ENCODE data around the gene PAPOLA.

Gene PAPOLA

DNA sequence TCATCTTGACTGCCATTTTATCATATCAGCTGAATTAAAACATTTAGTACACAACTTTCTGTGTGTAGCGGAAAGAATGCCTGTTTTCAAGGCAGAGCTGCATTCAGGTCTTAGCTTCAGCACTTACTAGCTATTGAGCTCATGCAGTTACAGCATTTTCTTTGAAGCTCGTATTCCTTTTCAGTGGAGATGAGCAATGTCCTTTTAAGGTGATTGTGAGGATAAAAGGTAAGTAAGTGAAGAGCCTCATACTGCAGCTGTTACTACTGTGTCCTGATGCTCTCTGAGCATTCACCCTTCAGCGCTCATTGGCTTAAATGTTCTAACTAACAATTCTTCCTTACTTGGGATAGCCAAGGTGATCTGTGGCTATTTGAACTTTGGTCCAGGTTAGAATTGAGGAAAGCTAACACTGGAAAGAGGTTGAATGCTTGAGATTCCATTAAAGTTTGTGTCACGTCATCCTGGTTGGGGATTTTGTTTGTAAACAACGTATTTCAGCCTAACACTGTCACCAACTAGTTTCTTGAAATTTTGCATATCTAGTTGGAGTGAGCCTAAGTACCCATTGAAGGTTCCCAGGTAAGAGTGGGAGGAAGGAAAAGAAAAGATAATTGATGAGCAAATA is 71.4 kb downstream of the PAPOLA start:
- Histone ChIP-seq H3K9ac (ENCODE audit: low read depth, low read length) (no peak overlapping the region), H3K9me3 (ENCODE audit: control insufficient read depth, insufficient read depth, low read length) (no peaks in the 10 kb centered on the region), H3K4me1 (ENCODE audit: control insufficient read depth, insufficient read depth, low read length) (peaks cover 15% of the 10 kb centered on the region), H3K4me3 (ENCODE audit: low read depth, low read length) (no peak overlapping the region), H3K27me3 (ENCODE audit: control insufficient read depth, insufficient read depth, low read length) (no peaks in the 10 kb centered on the region), H3K36me3 (ENCODE audit: control insufficient read depth, insufficient read depth, low read length) (no peaks in the 10 kb centered on the region)

DNA sequence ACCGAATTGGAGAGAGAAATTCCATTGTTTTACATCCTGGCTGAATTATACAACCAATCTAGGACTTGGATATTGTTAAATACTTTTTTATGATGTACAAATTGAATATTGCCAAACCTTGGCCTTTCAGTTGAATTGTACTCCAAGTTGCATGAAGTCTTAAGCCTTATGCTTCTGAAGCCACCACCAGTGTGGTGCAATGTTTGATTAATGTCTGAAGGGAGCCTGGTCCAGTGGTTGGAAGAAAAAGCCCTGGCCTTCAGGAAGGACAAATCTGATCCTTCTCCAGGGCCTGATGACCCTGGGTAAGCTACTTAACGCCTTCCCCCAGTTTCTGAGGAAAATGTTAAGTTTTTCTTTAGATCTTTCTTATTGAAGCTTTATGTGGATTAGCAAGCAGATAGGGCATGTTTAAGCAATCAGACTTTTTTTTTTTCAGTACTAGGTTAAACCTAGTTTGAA is 72.0 kb downstream of the PAPOLA start:
- no peaks in the 10 kb centered on the region for H3K9me3 ChIP-seq (ENCODE audit: control insufficient read depth, insufficient read depth, low read length)
- H3K4me3 ChIP-seq (ENCODE audit: low read depth, low read length) = no peak overlapping the region
- no peaks in the 10 kb centered on the region for H3K27me3 ChIP-seq (ENCODE audit: control insufficient read depth, insufficient read depth, low read length)
- no peak overlapping the region for H3K9ac ChIP-seq (ENCODE audit: low read depth, low read length)
- peaks cover 15% of the 10 kb centered on the region for H3K4me1 ChIP-seq (ENCODE audit: control insufficient read depth, insufficient read depth, low read length)
- no peaks in the 10 kb centered on the region for H3K36me3 ChIP-seq (ENCODE audit: control insufficient read depth, insufficient read depth, low read length)

DNA sequence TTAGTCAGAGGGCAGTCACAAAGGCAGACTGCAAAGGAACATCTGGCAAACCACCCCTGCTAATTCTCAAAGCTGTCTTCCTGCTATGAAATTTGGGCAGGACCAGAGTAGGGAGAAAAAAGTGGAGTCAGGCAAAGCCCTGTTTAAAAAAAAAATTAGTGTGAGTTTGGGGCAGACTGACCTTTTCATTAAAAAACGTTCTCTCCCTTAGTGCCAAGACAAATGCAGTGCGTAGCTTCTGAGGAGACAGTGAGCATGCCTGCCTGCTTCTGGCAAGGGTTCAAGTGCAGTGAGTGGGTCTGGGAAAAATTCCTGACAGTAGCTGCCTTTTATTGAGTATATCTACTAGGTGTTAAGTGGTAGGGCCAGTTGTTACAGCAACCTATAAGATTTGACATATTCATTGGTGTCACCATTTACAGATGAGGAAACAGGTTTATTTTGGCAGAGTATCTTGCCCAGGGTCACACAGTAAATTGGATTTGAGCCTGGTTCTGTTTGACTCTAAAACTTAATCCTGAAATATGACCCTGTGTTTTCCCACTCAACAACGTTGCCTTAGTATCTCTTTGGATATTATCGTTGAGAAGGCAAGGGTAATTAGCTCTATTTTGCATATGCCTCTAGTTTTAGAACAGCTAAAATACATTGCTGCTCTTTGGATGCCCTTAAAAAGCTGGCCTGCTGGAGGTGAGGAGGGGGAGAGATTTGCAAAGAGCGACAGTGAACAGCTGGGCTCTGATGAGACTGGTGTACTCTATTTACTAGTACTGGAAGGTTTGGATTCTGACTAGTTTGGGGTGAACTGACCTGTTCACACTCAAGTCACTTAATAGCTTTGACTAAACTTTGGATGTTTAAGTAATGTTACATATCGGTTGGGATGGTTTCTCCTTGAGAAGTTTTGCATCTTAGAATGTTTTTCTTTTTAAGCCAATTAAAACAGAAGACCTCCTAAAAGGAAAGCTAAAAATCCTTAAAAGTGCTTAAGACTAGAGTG is 72.8 kb downstream of the PAPOLA start:
- H3K9ac ChIP-seq (ENCODE audit: low read depth, low read length) = no peak overlapping the region
- H3K36me3 ChIP-seq (ENCODE audit: control insufficient read depth, insufficient read depth, low read length) = no peaks in the 10 kb centered on the region
- no peaks in the 10 kb centered on the region for H3K27me3 ChIP-seq (ENCODE audit: control insufficient read depth, insufficient read depth, low read length)
- no peak overlapping the region for H3K4me3 ChIP-seq (ENCODE audit: low read depth, low read length)
- no peaks in the 10 kb centered on the region for H3K9me3 ChIP-seq (ENCODE audit: control insufficient read depth, insufficient read depth, low read length)
- H3K4me1 ChIP-seq (ENCODE audit: control insufficient read depth, insufficient read depth, low read length) = peaks cover 15% of the 10 kb centered on the region

DNA sequence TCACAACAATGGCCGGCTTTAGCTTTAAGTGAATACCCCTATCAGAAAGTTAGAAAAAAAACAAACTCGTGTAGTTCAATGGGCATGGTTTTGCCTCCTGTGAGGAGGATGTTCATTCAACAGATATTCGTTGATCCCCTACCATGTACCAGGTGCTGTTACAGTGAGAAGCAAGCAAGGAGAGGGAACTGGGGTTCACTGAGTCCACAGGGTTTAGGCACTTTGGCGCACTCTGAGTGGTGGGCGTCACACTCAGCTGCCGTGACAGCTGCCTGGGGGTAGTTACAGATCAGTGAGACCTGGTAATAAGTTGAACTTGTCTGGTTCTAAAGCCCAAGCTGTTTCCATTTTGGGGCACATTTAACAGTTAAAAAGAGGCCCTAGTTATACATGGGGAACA is 74.2 kb downstream of the PAPOLA start:
- no peak overlapping the region for H3K9ac ChIP-seq (ENCODE audit: low read depth, low read length)
- no peaks in the 10 kb centered on the region for H3K36me3 ChIP-seq (ENCODE audit: control insufficient read depth, insufficient read depth, low read length)
- no peaks in the 10 kb centered on the region for H3K9me3 ChIP-seq (ENCODE audit: control insufficient read depth, insufficient read depth, low read length)
- peaks cover 13% of the 10 kb centered on the region for H3K4me1 ChIP-seq (ENCODE audit: control insufficient read depth, insufficient read depth, low read length)
- H3K27me3 ChIP-seq (ENCODE audit: control insufficient read depth, insufficient read depth, low read length) = no peaks in the 10 kb centered on the region
- no peak overlapping the region for H3K4me3 ChIP-seq (ENCODE audit: low read depth, low read length)

DNA sequence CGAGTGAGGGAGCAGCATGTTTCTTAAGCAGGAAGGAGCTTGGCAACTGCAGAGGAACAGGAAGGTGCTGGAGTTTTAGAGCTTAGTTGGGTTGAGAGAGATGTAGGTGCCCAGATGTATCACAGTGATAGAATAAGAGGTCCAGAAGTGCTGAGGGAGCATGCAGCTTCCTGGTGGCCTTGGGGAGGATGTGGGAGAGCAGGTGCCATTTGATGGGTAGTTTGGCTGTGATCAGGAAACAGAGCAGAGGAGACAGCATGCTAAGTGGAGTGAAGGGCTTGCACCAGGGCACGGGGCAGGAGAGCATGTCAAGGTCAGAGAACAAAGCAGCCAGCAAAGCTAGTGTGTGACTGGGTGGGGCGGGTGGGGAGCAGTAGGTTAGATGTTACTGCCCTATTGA is 74.8 kb downstream of the PAPOLA start:
- no peaks in the 10 kb centered on the region for H3K36me3 ChIP-seq (ENCODE audit: control insufficient read depth, insufficient read depth, low read length)
- H3K27me3 ChIP-seq (ENCODE audit: control insufficient read depth, insufficient read depth, low read length) = no peaks in the 10 kb centered on the region
- peaks cover 13% of the 10 kb centered on the region for H3K4me1 ChIP-seq (ENCODE audit: control insufficient read depth, insufficient read depth, low read length)
- no peak overlapping the region for H3K4me3 ChIP-seq (ENCODE audit: low read depth, low read length)
- H3K9ac ChIP-seq (ENCODE audit: low read depth, low read length) = no peak overlapping the region
- H3K9me3 ChIP-seq (ENCODE audit: control insufficient read depth, insufficient read depth, low read length) = no peaks in the 10 kb centered on the region

DNA sequence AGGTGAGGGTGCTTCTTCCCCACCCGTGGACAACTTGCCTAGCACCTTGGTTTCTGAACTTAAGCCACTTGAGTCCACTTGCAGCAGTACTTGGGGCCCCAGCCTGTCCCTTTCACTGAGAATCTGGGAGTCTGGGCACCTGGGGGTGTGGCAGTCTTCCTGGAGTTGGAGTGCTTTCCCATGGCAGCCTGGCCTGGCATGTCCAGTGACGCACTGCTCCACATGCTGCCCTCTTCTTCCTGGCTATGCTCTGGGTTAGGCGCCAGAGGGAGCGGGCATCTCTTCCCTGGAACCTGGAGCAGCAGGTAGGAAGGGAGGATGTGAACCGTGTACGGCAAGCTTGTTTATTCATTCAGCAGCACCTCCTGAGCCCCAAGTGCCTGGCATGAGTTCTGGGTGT is 76.4 kb downstream of the PAPOLA start:
- H3K4me1 ChIP-seq (ENCODE audit: control insufficient read depth, insufficient read depth, low read length) = peaks cover 8% of the 10 kb centered on the region
- no peaks in the 10 kb centered on the region for H3K36me3 ChIP-seq (ENCODE audit: control insufficient read depth, insufficient read depth, low read length)
- no peaks in the 10 kb centered on the region for H3K27me3 ChIP-seq (ENCODE audit: control insufficient read depth, insufficient read depth, low read length)
- H3K9me3 ChIP-seq (ENCODE audit: control insufficient read depth, insufficient read depth, low read length) = no peaks in the 10 kb centered on the region
- no peak overlapping the region for H3K4me3 ChIP-seq (ENCODE audit: low read depth, low read length)
- H3K9ac ChIP-seq (ENCODE audit: low read depth, low read length) = no peak overlapping the region

DNA sequence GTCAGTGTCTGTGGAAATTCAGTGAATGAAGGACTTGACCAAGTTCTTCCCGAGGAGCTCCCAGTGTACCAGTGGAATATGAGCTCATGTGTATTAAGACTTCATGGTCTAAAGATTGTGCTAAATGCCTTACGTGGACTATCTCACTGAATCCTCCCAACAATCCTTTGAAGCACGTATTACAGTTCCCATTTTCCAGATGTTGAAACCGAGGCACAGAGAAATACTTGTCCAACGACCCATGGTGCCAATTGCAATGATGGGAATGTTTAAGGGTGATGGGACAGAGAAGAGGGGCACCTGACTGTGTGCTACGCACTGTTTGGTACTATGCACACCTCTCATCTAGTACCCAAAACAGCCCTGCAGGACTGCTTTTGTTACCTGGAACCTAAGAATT is 77.2 kb downstream of the PAPOLA start:
- Histone ChIP-seq H3K27me3 (ENCODE audit: control insufficient read depth, insufficient read depth, low read length) (no peaks in the 10 kb centered on the region), H3K9me3 (ENCODE audit: control insufficient read depth, insufficient read depth, low read length) (no peaks in the 10 kb centered on the region), H3K9ac (ENCODE audit: low read depth, low read length) (no peak overlapping the region), H3K4me1 (ENCODE audit: control insufficient read depth, insufficient read depth, low read length) (peaks cover 3% of the 10 kb centered on the region), H3K36me3 (ENCODE audit: control insufficient read depth, insufficient read depth, low read length) (no peaks in the 10 kb centered on the region), H3K4me3 (ENCODE audit: low read depth, low read length) (no peak overlapping the region)

DNA sequence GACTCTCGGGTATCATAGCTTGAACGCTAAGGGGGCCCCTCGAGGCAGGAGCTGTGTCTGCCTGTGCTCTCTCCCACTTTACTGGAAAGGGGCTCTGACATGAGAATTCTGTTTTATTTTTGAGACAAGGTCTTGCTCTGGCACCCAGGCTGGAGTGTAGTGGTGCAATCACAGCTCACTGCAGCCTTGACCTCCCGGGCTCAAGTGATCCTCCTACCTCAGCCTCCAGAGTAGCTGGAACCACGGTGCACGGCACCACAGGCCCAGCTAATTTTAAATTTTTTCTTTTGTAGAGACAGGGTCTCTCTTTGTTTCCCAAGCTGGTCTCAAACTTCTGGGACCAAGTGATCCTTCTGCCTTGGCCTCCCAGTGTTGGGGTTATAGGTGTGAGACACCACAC is 77.7 kb downstream of the PAPOLA start:
- Histone ChIP-seq H3K9me3 (ENCODE audit: control insufficient read depth, insufficient read depth, low read length) (no peaks in the 10 kb centered on the region), H3K9ac (ENCODE audit: low read depth, low read length) (no peak overlapping the region), H3K4me3 (ENCODE audit: low read depth, low read length) (no peak overlapping the region), H3K27me3 (ENCODE audit: control insufficient read depth, insufficient read depth, low read length) (no peaks in the 10 kb centered on the region), H3K4me1 (ENCODE audit: control insufficient read depth, insufficient read depth, low read length) (peaks cover 3% of the 10 kb centered on the region), H3K36me3 (ENCODE audit: control insufficient read depth, insufficient read depth, low read length) (no peaks in the 10 kb centered on the region)

DNA sequence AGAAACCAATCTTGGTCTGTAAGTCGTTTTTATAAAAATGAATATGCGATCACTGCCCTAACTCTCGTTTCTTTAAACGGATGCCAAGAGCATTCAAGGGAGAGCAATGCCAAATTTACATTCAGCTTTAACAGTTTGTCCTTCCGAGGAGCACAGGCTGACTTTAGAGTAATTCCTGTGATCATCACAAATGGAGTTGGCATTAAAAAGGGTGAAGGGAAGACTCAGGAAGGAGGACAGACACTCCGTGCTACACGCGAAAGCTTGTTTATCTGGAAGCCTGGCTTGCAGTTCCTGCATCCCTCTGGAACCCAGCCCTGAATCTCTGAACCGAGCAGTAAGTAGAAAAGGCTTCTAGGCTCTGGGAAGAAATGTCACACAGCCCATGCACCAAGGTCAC is 78.4 kb downstream of the PAPOLA start:
- Histone ChIP-seq H3K4me1 (ENCODE audit: control insufficient read depth, insufficient read depth, low read length) (peaks cover 3% of the 10 kb centered on the region), H3K9ac (ENCODE audit: low read depth, low read length) (no peak overlapping the region)

DNA sequence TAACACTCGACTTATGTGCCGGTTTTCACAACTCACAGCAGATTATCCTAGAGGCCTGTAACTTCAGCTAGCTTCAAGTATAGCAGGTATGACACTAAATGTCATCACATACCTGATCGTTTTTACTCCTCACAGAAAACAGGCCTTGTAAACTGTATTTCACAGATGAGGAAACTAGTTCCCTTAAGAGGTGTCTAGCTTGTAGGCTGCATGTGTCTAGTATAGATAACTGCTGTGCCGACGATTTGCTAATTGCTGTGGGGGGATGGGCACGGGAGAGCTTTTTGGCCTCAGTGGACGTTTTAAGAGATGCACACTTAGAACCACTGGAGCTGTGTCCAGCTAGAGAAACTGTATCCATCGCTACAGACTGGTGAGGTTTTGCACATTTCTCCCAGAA is 78.8 kb downstream of the PAPOLA start:
- H3K27me3 ChIP-seq (ENCODE audit: control insufficient read depth, insufficient read depth, low read length) = no peaks in the 10 kb centered on the region
- no peak overlapping the region for H3K4me3 ChIP-seq (ENCODE audit: low read depth, low read length)
- peaks cover 3% of the 10 kb centered on the region for H3K4me1 ChIP-seq (ENCODE audit: control insufficient read depth, insufficient read depth, low read length)

More for the DNA sequence above, 78.4 kb downstream of the PAPOLA start:
- no peak overlapping the region for H3K4me3 ChIP-seq (ENCODE audit: low read depth, low read length)
- H3K27me3 ChIP-seq (ENCODE audit: control insufficient read depth, insufficient read depth, low read length) = no peaks in the 10 kb centered on the region
- H3K9me3 ChIP-seq (ENCODE audit: control insufficient read depth, insufficient read depth, low read length) = no peaks in the 10 kb centered on the region
- no peaks in the 10 kb centered on the region for H3K36me3 ChIP-seq (ENCODE audit: control insufficient read depth, insufficient read depth, low read length)

DNA sequence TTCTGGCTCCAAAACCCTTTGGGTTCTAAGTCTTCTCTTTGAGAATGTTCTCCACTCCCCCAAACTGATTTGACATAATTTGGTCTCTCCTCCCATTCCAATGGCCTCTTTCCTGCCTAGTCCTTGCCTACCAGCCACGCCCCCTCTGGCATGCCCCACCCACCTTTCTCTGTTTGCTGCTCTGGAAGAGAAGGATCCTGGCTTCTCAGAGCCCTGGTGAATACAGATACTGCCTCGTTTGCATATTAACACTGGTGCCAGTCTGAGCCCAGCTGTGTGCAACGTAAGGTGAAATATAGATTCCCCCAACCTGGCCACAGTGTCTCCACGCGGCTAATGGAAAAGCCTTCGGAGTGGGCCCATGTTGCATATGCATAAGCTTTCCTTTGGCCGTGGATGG is 79.7 kb downstream of the PAPOLA start:
- Histone ChIP-seq H3K4me1 (ENCODE audit: control insufficient read depth, insufficient read depth, low read length) (peaks cover 3% of the 10 kb centered on the region), H3K36me3 (ENCODE audit: control insufficient read depth, insufficient read depth, low read length) (no peaks in the 10 kb centered on the region), H3K27me3 (ENCODE audit: control insufficient read depth, insufficient read depth, low read length) (no peaks in the 10 kb centered on the region), H3K4me3 (ENCODE audit: low read depth, low read length) (no peak overlapping the region), H3K9me3 (ENCODE audit: control insufficient read depth, insufficient read depth, low read length) (no peaks in the 10 kb centered on the region), H3K9ac (ENCODE audit: low read depth, low read length) (no peak overlapping the region)

More for the DNA sequence above, 78.8 kb downstream of the PAPOLA start:
- Histone ChIP-seq H3K9ac (ENCODE audit: low read depth, low read length) (no peak overlapping the region), H3K9me3 (ENCODE audit: control insufficient read depth, insufficient read depth, low read length) (no peaks in the 10 kb centered on the region), H3K36me3 (ENCODE audit: control insufficient read depth, insufficient read depth, low read length) (no peaks in the 10 kb centered on the region)
